A673 (cell line): ENCODE results near the gene FXN.

Experiments
- EZH2 ChIP-seq: fragments of 200-600 bp; sonication (generic); IDR thresholded peaks from 2 replicates; pipeline ENCODE4 v1.6.1; 2017; ENCODE audit warnings: borderline replicate concordance, low read depth, mild to moderate bottlenecking, mixed read lengths, antibody characterized with exemption, low read length; ENCODE audit not compliant: poor library complexity, severe bottlenecking
- TF ChIP-seq, protein P1 (sequence below): fragments of 300-800, 200-600 bp; sonication (generic); conservative IDR thresholded peaks from 2 replicates; pipeline ENCODE4 v1.5.1; 2017; ENCODE audit warnings: low read depth, mild to moderate bottlenecking, antibody characterized with exemption, low read length, moderate library complexity, mixed read lengths

DNA sequence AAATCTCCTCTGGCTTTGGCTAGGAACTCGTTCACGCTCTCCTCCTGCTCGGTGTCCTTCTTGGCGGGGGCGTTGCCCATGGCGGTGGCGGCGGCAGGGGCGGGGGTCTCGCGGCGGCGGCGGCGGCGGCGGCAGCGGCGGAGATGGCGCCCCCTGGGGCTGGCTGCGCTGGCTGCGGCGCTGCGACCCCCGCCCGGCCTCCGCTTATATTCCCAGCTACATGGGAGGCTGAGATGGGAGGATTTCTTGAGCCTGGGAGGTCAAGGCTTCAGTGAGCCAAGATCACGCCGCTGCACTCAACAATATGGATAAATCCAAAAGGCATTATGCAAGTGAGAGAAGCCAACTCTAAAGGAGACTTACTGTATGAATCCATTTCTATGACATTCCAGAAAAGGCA lies 21.5 kb upstream of the FXN start, which contains the start of gene PRKACG:
- TF ChIP-seq, protein P1, sequence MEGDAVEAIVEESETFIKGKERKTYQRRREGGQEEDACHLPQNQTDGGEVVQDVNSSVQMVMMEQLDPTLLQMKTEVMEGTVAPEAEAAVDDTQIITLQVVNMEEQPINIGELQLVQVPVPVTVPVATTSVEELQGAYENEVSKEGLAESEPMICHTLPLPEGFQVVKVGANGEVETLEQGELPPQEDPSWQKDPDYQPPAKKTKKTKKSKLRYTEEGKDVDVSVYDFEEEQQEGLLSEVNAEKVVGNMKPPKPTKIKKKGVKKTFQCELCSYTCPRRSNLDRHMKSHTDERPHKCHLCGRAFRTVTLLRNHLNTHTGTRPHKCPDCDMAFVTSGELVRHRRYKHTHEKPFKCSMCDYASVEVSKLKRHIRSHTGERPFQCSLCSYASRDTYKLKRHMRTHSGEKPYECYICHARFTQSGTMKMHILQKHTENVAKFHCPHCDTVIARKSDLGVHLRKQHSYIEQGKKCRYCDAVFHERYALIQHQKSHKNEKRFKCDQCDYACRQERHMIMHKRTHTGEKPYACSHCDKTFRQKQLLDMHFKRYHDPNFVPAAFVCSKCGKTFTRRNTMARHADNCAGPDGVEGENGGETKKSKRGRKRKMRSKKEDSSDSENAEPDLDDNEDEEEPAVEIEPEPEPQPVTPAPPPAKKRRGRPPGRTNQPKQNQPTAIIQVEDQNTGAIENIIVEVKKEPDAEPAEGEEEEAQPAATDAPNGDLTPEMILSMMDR: no peak
- no peak for TF ChIP-seq EZH2
